ENCODE data around the gene CFAP210. TPM values are rescaled to one million over a fixed set of nuclear protein-coding genes. Genes with fewer than 3 reads are reported as not detected.

Gene CFAP210
- total and polyA plus RNA-seq, 2 experiments from 2014 or later: 3.7 TPM; not detected in 1

- Mint-ChIP-seq H3K9me3 (no peaks in the 10 kb centered on the region), H3K27me3 (ENCODE audit: insufficient read depth, low read depth, poor library complexity) (no peaks in the 10 kb centered on the region), H3K36me3 (ENCODE audit: low read depth) (no peaks in the 10 kb centered on the region), H3K4me1 (no peaks in the 10 kb centered on the region), H3K4me3 (no peak overlapping the region), H3K27ac (no peak overlapping the region)
- no peak overlapping the region for H3K4me3 ChIP-seq
- ATAC-seq (no peak), DNase-seq (ENCODE audit: low spot score) (no peak)
- H3K79me2 ChIP-seq (replicated peaks; ENCODE audit: insufficient read depth): no peaks in the 10 kb centered on the region
- no peaks in the 10 kb centered on the region for H3F3A ChIP-seq (replicated peaks; ENCODE audit: low read depth)
- no peaks in the 10 kb centered on the region for H3K9me2 ChIP-seq (ENCODE audit: insufficient read depth)
- no peak overlapping the region for H2AFZ ChIP-seq
- no peaks in the 10 kb centered on the region for H3K27me3 ChIP-seq (ENCODE audit: insufficient read depth)
- no peaks in the 10 kb centered on the region for H3K36me3 ChIP-seq (ENCODE audit: insufficient read depth)
- H3K27ac ChIP-seq (ENCODE audit: low read depth): no peak overlapping the region
- no peaks in the 10 kb centered on the region for H4K20me1 ChIP-seq (replicated peaks; ENCODE audit: insufficient read depth)
- TF ChIP-seq POLR2AphosphoS5 (IDR thresholded peaks at IDR 0.05; ENCODE audit: low read depth): no peak
- TF ChIP-seq CREB1 (CRISPR knock-in tag; IDR thresholded peaks at IDR 0.05; ENCODE audit: low read depth): no peak
- no peak for TF ChIP-seq CTCF (conservative IDR thresholded peaks at IDR 0.05; ENCODE audit: low read depth in 2 of 2)
- TF ChIP-seq ZNF462 (CRISPR knock-in tag; IDR thresholded peaks at IDR 0.05): no peak
- no peaks in the 10 kb centered on the region for H3K4me1 ChIP-seq (ENCODE audit: insufficient read depth)
- H3K4me2 ChIP-seq: no peak overlapping the region
Observed at GRCh38 chr2:169656164-169656563, 38.0 kb downstream of the CFAP210 start.

GRCh38 chr2:169653636-169654035 is 40.6 kb downstream of the CFAP210 start:
- H3K4me1 ChIP-seq (ENCODE audit: insufficient read depth): no peaks in the 10 kb centered on the region
- H3K36me3 ChIP-seq (ENCODE audit: insufficient read depth): no peaks in the 10 kb centered on the region
- no peaks in the 10 kb centered on the region for H3K27me3 Mint-ChIP-seq (ENCODE audit: insufficient read depth, low read depth, poor library complexity)
- H3K9me3 Mint-ChIP-seq: no peaks in the 10 kb centered on the region
- H3K27ac ChIP-seq (ENCODE audit: low read depth): no peak overlapping the region
- H2AFZ ChIP-seq: no peak overlapping the region
- no peak overlapping the region for H3K27ac Mint-ChIP-seq
- H3K4me2 ChIP-seq: no peak overlapping the region
- no peaks in the 10 kb centered on the region for H3K36me3 Mint-ChIP-seq (ENCODE audit: low read depth)
- no peaks in the 10 kb centered on the region for H3K9me2 ChIP-seq (ENCODE audit: insufficient read depth)
- ATAC-seq: no peak
- no peak overlapping the region for H3K4me3 ChIP-seq
- H3K4me3 Mint-ChIP-seq: no peak overlapping the region
- no peaks in the 10 kb centered on the region for H3K79me2 ChIP-seq (replicated peaks; ENCODE audit: insufficient read depth)
- no peaks in the 10 kb centered on the region for H3K27me3 ChIP-seq (ENCODE audit: insufficient read depth)
- no peak for DNase-seq (ENCODE audit: low spot score)
- H4K20me1 ChIP-seq (replicated peaks; ENCODE audit: insufficient read depth): no peaks in the 10 kb centered on the region
- no peaks in the 10 kb centered on the region for H3F3A ChIP-seq (replicated peaks; ENCODE audit: low read depth)
- no peaks in the 10 kb centered on the region for H3K4me1 Mint-ChIP-seq
- no peak for TF ChIP-seq CREB1 (CRISPR knock-in tag; IDR thresholded peaks at IDR 0.05; ENCODE audit: low read depth)
- no peak for TF ChIP-seq NANOG (IDR thresholded peaks at IDR 0.05; ENCODE audit: borderline replicate concordance)
